HepG2 (cell line): ENCODE data around the gene CEP131. TPM values are rescaled to one million over a fixed set of nuclear protein-coding genes. Genes with fewer than 3 reads are reported as not detected.

ENCODE experiments used
- ATAC-seq: fragments of 200-7000 bp; cut with Tn5 transposase; 3 replicates; pipeline ENCODE4 v1.9.1; 2020; ENCODE audit warnings: mild to moderate bottlenecking, moderate library complexity
- BruUV-seq: library from RNA; stranded (reverse); fragments of 400-500 nt; replicated peaks from 2 replicates; lab custom pipeline; 2021; lab: Mats Ljungman, UMichigan
- CTCF ChIA-PET: fragments of 300-600 bp; formaldehyde crosslinking; extraction: SDS; loops from one replicate; lab custom pipeline; 2021; ENCODE audit warnings: low total read pairs, inconsistent platforms, low intra/inter-chr PET ratio; lab: Yijun Ruan, JAX
- POLR2A ChIA-PET: fragments of 350-600 bp; sonication (Branson Sonifier 250); formaldehyde crosslinking; loops from one replicate; lab custom pipeline; 2020; ENCODE audit warnings: antibody characterized with exemption, inconsistent platforms; lab: Yijun Ruan, JAX
- DNase-seq: peaks from one replicate; pipeline ENCODE4 v3.0.0-alpha.2; 2015; ENCODE audit warnings: low spot score
- FAIRE-seq: peaks from 3 replicates; lab custom pipeline; 2011; peaks lifted over from hg19 to GRCh38; lab: Jason Lieb, UNC
- H2AFZ ChIP-seq: one replicate; pipeline ENCODE4 v1.6.1; 2011; ENCODE audit warnings: low read length, inconsistent platforms
- H3K27ac ChIP-seq: fragments of 300-600 bp; 3 replicates; pipeline ENCODE4 v1.8.0; 2011; ENCODE audit warnings: mixed run types, mild to moderate bottlenecking, mixed read lengths, low read length, inconsistent platforms; ENCODE audit not compliant: insufficient read depth; ENCODE audit errors: extremely low read length
- H3K27me3 ChIP-seq, 2 experiments: fragments of 200-600 bp in 1 of 2; 2 replicates in 1 of 2; 3 replicates in 1 of 2; pipeline versions ENCODE4 v1.6.0 to v1.8.0; 2011; ENCODE audit warnings: low read length in 2 of 2, mild to moderate bottlenecking in 2 of 2, moderate library complexity in 2 of 2, inconsistent platforms in 1 of 2; ENCODE audit not compliant: insufficient read depth in 2 of 2, control insufficient read depth in 1 of 2
- H3K36me3 ChIP-seq, 2 experiments: fragments of 200-600 bp in 1 of 2; replicated peaks in 1 of 2; 2 replicates in 1 of 2; 3 replicates in 1 of 2; pipeline versions ENCODE4 v1.5.1 to v1.8.0; 2011; ENCODE audit warnings: low read length in 2 of 2, inconsistent platforms in 1 of 2; ENCODE audit not compliant: insufficient read depth in 2 of 2, control insufficient read depth in 1 of 2
- H3K4me1 ChIP-seq: 2 replicates; pipeline ENCODE4 v1.5.1; 2012; ENCODE audit warnings: low read length, inconsistent platforms; ENCODE audit not compliant: insufficient read depth
- H3K4me2 ChIP-seq: 2 replicates; pipeline ENCODE4 v1.6.0; 2011; ENCODE audit warnings: low read depth, low read length, inconsistent platforms
- H3K4me3 ChIP-seq, 3 experiments: fragments of 200-600 bp in 1 of 3; sonication (generic), shearing (Covaris generic) in 1 of 3; replicated peaks in 1 of 3; 2 replicates each; pipeline ENCODE4 v1.5.1; 2011 to 2016; ENCODE audit warnings: low read length in 3 of 3, inconsistent platforms in 2 of 3, low read depth in 2 of 3, mild to moderate bottlenecking in 2 of 3, control low read depth in 1 of 3, mixed read lengths in 1 of 3; ENCODE audit not compliant: insufficient read depth in 1 of 3
- H3K79me2 ChIP-seq: one replicate; pipeline ENCODE4 v1.6.1; 2011; ENCODE audit warnings: low read length, inconsistent platforms; ENCODE audit not compliant: insufficient read depth
- H3K9ac ChIP-seq: 2 replicates; pipeline ENCODE4 v1.6.0; 2011; ENCODE audit warnings: mild to moderate bottlenecking, low read depth, low read length, inconsistent platforms; ENCODE audit not compliant: insufficient read depth
- H3K9me3 ChIP-seq: 2 replicates; pipeline ENCODE4 v1.5.1; 2012; ENCODE audit warnings: mild to moderate bottlenecking, low read length
- H4K20me1 ChIP-seq: 2 replicates; pipeline ENCODE4 v1.6.0; 2011; ENCODE audit warnings: inconsistent platforms, mild to moderate bottlenecking, low read length, moderate library complexity; ENCODE audit not compliant: insufficient read depth
- AGO1 ChIP-seq: fragments of 200-400 bp; formaldehyde crosslinking; IDR thresholded peaks from 2 replicates; pipeline ENCODE4 v1.6.1; 2017; ENCODE audit warnings: mild to moderate bottlenecking, low read depth, low read length, moderate library complexity; ENCODE audit not compliant: poor library complexity, severe bottlenecking
- AGO2 ChIP-seq: fragments of 200-400 bp; formaldehyde crosslinking; optimal IDR thresholded peaks from 2 replicates; pipeline ENCODE3; 2017; ENCODE audit warnings: mild to moderate bottlenecking, low read depth, low read length, moderate library complexity
- AKAP8 ChIP-seq: sonication (generic); formaldehyde crosslinking; IDR thresholded peaks from 2 replicates; pipeline ENCODE4 v1.5.1; 2020; ENCODE audit warnings: mild to moderate bottlenecking, missing genetic modification reagents
- DR1 ChIP-seq: sonication (generic); formaldehyde crosslinking; IDR thresholded peaks from 2 replicates; pipeline ENCODE4 v1.8.0; 2021; ENCODE audit warnings: mild to moderate bottlenecking, missing genetic modification reagents, inconsistent platforms
- ELF4 ChIP-seq: sonication (generic); formaldehyde crosslinking; IDR thresholded peaks from 2 replicates; pipeline ENCODE4 v1.5.0; 2020; ENCODE audit warnings: missing genetic modification reagents, mild to moderate bottlenecking, moderate library complexity, borderline replicate concordance
- GATAD2A ChIP-seq: IDR thresholded peaks from 2 replicates; pipeline ENCODE4 v1.6.1; 2016
- JUND ChIP-seq: sonication (generic); formaldehyde crosslinking; IDR thresholded peaks from 2 replicates; pipeline ENCODE4 v1.8.0; 2022; ENCODE audit warnings: mild to moderate bottlenecking, missing genetic modification reagents
- KDM2A ChIP-seq: sonication (generic); formaldehyde crosslinking; IDR thresholded peaks from 2 replicates; pipeline ENCODE4 v1.4.0; 2020; ENCODE audit warnings: low read depth, missing genetic modification reagents, borderline replicate concordance
- NONO ChIP-seq, 2 experiments: fragments of 450-650 bp in 1 of 2; sonication (generic) in 1 of 2; formaldehyde crosslinking in 1 of 2; IDR thresholded peaks in 1 of 2; conservative IDR thresholded peaks in 1 of 2; 2 replicates each; pipeline versions ENCODE4 v1.6.1 to v1.8.0; 2017 to 2022; ENCODE audit warnings: mild to moderate bottlenecking in 1 of 2, missing genetic modification reagents in 1 of 2, moderate library complexity in 1 of 2
- PAF1 ChIP-seq: IDR thresholded peaks from 2 replicates; pipeline ENCODE4 v1.6.1; 2016; ENCODE audit warnings: missing genetic modification reagents, missing compliant biosample characterization
- POLR2A ChIP-seq, 2 experiments: IDR thresholded peaks; 2 replicates each; pipeline ENCODE4 v1.6.1; 2011; ENCODE audit warnings: low read depth in 2 of 2, low read length in 2 of 2, mild to moderate bottlenecking in 1 of 2, moderate library complexity in 1 of 2; ENCODE audit not compliant: insufficient read depth in 1 of 2
- POLR2G ChIP-seq: fragments of 200-400 bp; formaldehyde crosslinking; IDR thresholded peaks from 2 replicates; pipeline ENCODE4 v1.6.1; 2018; ENCODE audit warnings: mild to moderate bottlenecking, low read depth, low read length, moderate library complexity
- REL ChIP-seq: sonication (generic); formaldehyde crosslinking; conservative IDR thresholded peaks from 2 replicates; pipeline ENCODE4 v1.8.0; 2022; ENCODE audit warnings: mild to moderate bottlenecking, missing genetic modification reagents, moderate library complexity
- RFX3 ChIP-seq: IDR thresholded peaks from 2 replicates; pipeline ENCODE4 v1.6.1; 2016; ENCODE audit warnings: missing biosample characterization, missing genetic modification reagents
- SUZ12 ChIP-seq: fragments of 150-350 bp; IDR thresholded peaks from 2 replicates; pipeline ENCODE4 v1.6.1; 2014; ENCODE audit warnings: low read depth, low read length
- ZBTB38 ChIP-seq: sonication (generic); formaldehyde crosslinking; IDR thresholded peaks from 2 replicates; pipeline ENCODE4 v1.5.1; 2020; ENCODE audit warnings: mild to moderate bottlenecking, missing genetic modification reagents
- WGBS: methylation state at CpG from one replicate; pipeline ENCODE4 v1.1.6; 2017; ENCODE audit warnings: low lambda C conversion rate; 5-methylcytosine and 5-hydroxymethylcytosine counted together
- in situ Hi-C: cut with HindIII; loops from 2 replicates; pipeline ENCODE4 v1.10.0; 2017; ENCODE audit warnings: low pct_unique_long_range_greater_than_20kb; ENCODE audit not compliant: extremely low pct_ligation_motif_present
- intact Hi-C: fragments of 100-400 bp; cut with micrococcal nuclease; formaldehyde crosslinking; loops from one replicate; pipeline ENCODE4 v1.10.0; 2022; ENCODE audit not compliant: unreplicated experiment
- polyA plus RNA-seq, 8 experiments: library from polyadenylated mRNA; depleted of rRNA in 3 of 8; stranded (reverse) in 7 of 8; unstranded in 1 of 8; fragments of >200 nt; fragmentation: Illumina TruSeq in 4 of 8; extraction: Trizol in 4 of 8; gene quantifications; 2 replicates each; pipeline versions ENCODE4 v1.2.1 to v1.2.3, GENCODE V29; 2011 to 2016; ENCODE audit warnings: low read depth in 4 of 8, missing spikeins in 1 of 8, mixed read lengths in 1 of 8; ENCODE audit not compliant: insufficient read depth in 1 of 8
- total RNA-seq, 5 experiments: library from RNA; depleted of rRNA; stranded (reverse); fragments of >200 nt; fragmentation: Illumina TruSeq; extraction: Trizol; gene quantifications; 2 replicates each; pipeline ENCODE4 v1.2.3, GENCODE V29; 2016; ENCODE audit warnings: low read depth in 1 of 5

CEP131 gene
- total and polyA plus RNA-seq, 2 of the 13 experiments (the other 11 are each of a cell fraction or from before 2014, with no cell fraction given), result 5.0 to 16.8 TPM

- BruUV-seq, result no TSS peak
- Histone ChIP-seq H3K27me3 (no peaks in the 10 kb centered on the region), H3K79me2 (no peaks in the 10 kb centered on the region), H3K4me2 (no peak overlapping the region), H2AFZ (no peak overlapping the region), H3K27ac (no peak overlapping the region), H3K4me1 (peaks cover 20% of the 10 kb centered on the region), H3K9ac (no peak overlapping the region), H4K20me1 (peaks cover 3% of the 10 kb centered on the region; the same call in 1 of the 2 replicates), H3K36me3 (peaks cover 9 to 17% of the 10 kb centered on the region in 2 experiments; a peak in 3 of 5 replicates), H3K9me3 (no peaks in the 10 kb centered on the region), H3K4me3 (no peak overlapping the region)
- ATAC-seq (peak; percentile 1), DNase-seq (no peak), FAIRE-seq (no peak)
- intact Hi-C loops (no loop called here), in situ Hi-C loops (no loop called here)
- WGBS, result 94% methylated on average over 28 of the region's 28 CpGs
- CTCF ChIA-PET, result no interaction called here
- POLR2A ChIA-PET, result interaction anchor here (0.8 kb wide), 1 partner anchor 306 kb away, joined by 6 read pairs; the partner anchor contains the start of gene FAAP100
- TF ChIP-seq AGO1 (peak; percentile 60), JUND (CRISPR knock-in tag) (peak; percentile 42; the same call in 1 of the 2 replicates), PAF1 (CRISPR knock-in tag) (peak; percentile 30; the same call in 1 of the 2 replicates), REL (CRISPR knock-in tag) (no peak), DR1 (CRISPR knock-in tag) (no peak), AGO2 (peak; percentile 65), SUZ12 (no peak), AKAP8 (CRISPR knock-in tag) (peak; percentile 81; the same call in 1 of the 2 replicates), POLR2G (0 out of 2 replicates have a peak, but pooled peaks have one; percentile 45), GATAD2A (CRISPR knock-in tag) (no peak), ELF4 (CRISPR knock-in tag) (no peak), ZBTB38 (CRISPR knock-in tag) (0 out of 2 replicates have a peak, but pooled peaks have one; percentile 52), KDM2A (CRISPR knock-in tag) (peak; percentile 14; the same call in 1 of the 2 replicates), NONO (IDR thresholded peaks at IDR 0.05) (no peak), NONO (CRISPR knock-in tag; conservative IDR thresholded peaks at IDR 0.05) (peak; percentile 46; the same call in 1 of the 2 replicates), RFX3 (CRISPR knock-in tag) (no peak), POLR2A (IDR thresholded peaks at IDR 0.05; ENCODE audit: insufficient read depth in 1 of 2, low read depth in 2 of 2, low read length in 2 of 2) (0 out of 4 replicates have a peak, but pooled peaks of 1 of the 2 experiments have one; percentile 38)
Measured at GRCh38 chr17:81246679-81247338, 24.0 kb upstream of the CEP131 start.
